ENCODE data around the gene MT1A. TPM values are rescaled to one million over a fixed set of nuclear protein-coding genes. Genes with fewer than 3 reads are reported as not detected.
A peak's percentile ranks its signal among the peaks of the same experiment; 100 is the strongest.

MT1A gene
- total and polyA plus RNA-seq, 5 donors from 2014 or later, result not detected

GRCh38 chr16:56686758-56687157 lies 48.3 kb downstream of the MT1A start:
- no peak overlapping the region for H3K4me3 Mint-ChIP-seq
- peaks cover 10 to 23% (median 18%) of the 10 kb centered on the region in 4 donors for H3K4me1 Mint-ChIP-seq
- peaks cover 0 to 4% (median 1%) of the 10 kb centered on the region in 7 donors for H3K9me3 Mint-ChIP-seq
- no peak overlapping the region for H3K27ac ChIP-seq (ENCODE audit: insufficient read depth, low read length, poor library complexity, severe bottlenecking)
- H3K27me3 ChIP-seq (ENCODE audit: control insufficient read depth, insufficient read depth, low read length), result no peaks in the 10 kb centered on the region
- no peaks in the 10 kb centered on the region for H3K9me3 ChIP-seq (ENCODE audit: control insufficient read depth in 2 of 2, low read length in 2 of 2)
- no peaks in the 10 kb centered on the region for H3K36me3 ChIP-seq (ENCODE audit: control insufficient read depth, insufficient read depth, low read length)
- no peak overlapping the region for H3K4me3 ChIP-seq (ENCODE audit: low read depth, low read length)
- H3K27ac Mint-ChIP-seq, result no peak overlapping the region
- peaks cover 18% of the 10 kb centered on the region for H3K36me3 Mint-ChIP-seq
- no peaks in the 10 kb centered on the region for H3K27me3 Mint-ChIP-seq
- peaks cover 24% of the 10 kb centered on the region for H3K4me1 ChIP-seq (ENCODE audit: control insufficient read depth, insufficient read depth, low read length, poor library complexity, severe bottlenecking)
- no peak for ATAC-seq (ENCODE audit: low read depth in 2 of 2)
- no peak for DNase-seq

- Mint-ChIP-seq H3K27me3 (no peaks in the 10 kb centered on the region), H3K4me1 (peaks cover 7 to 12% (median 8%) of the 10 kb centered on the region in 4 donors), H3K9me3 (peaks cover 0 to 4% (median 0%) of the 10 kb centered on the region in 7 donors), H3K27ac (no peak overlapping the region), H3K4me3 (peak overlapping the region in 2 of 4 donors; percentile 24 to 44), H3K36me3 (peaks cover 17% of the 10 kb centered on the region)
- no peak for ATAC-seq (ENCODE audit: low read depth in 2 of 2)
- DNase-seq, result no peak
- H3K9me3 ChIP-seq (ENCODE audit: control insufficient read depth in 2 of 2, low read length in 2 of 2), result no peaks in the 10 kb centered on the region
- no peaks in the 10 kb centered on the region for H3K27me3 ChIP-seq (ENCODE audit: control insufficient read depth, insufficient read depth, low read length)
- no peak overlapping the region for H3K27ac ChIP-seq (ENCODE audit: insufficient read depth, low read length, poor library complexity, severe bottlenecking)
- H3K36me3 ChIP-seq (ENCODE audit: control insufficient read depth, insufficient read depth, low read length), result no peaks in the 10 kb centered on the region
- peaks cover 4% of the 10 kb centered on the region for H3K4me1 ChIP-seq (ENCODE audit: control insufficient read depth, insufficient read depth, low read length, poor library complexity, severe bottlenecking)
- H3K4me3 ChIP-seq (ENCODE audit: low read depth, low read length), result no peak overlapping the region
Measured at GRCh38 chr16:56688762-56689161, 50.3 kb downstream of the MT1A start.

DNA sequence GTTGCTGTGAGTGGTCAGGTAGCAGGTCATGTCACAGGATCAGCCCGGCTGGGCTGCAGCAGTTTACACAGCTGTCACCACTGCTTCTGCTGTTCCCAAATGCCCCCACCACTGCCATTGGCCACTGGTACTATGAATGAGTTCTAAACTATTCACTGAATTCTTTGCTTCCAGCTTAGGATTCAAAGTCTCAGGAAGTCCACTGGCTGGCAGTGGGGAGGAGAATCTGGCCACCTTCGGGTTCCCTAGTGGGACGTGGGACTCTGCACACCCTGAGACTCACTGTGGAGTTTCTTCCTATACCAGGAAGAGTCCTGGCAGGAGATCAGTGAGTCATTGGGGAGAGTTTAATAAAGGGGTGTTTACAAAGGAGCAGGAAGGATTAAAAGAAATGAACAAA lies 50.7 kb downstream of the MT1A start:
- H3K9me3 ChIP-seq (ENCODE audit: control insufficient read depth in 2 of 2, low read length in 2 of 2), result no peaks in the 10 kb centered on the region
- H3K36me3 ChIP-seq (ENCODE audit: control insufficient read depth, insufficient read depth, low read length), result no peaks in the 10 kb centered on the region
- H3K27me3 ChIP-seq (ENCODE audit: control insufficient read depth, insufficient read depth, low read length), result no peaks in the 10 kb centered on the region
- peaks cover under 1% of the 10 kb centered on the region for H3K4me1 ChIP-seq (ENCODE audit: control insufficient read depth, insufficient read depth, low read length, poor library complexity, severe bottlenecking)
- Mint-ChIP-seq H3K27me3 (no peaks in the 10 kb centered on the region), H3K27ac (no peak overlapping the region), H3K4me3 (no peak overlapping the region), H3K9me3 (peaks cover 0 to 4% (median 0%) of the 10 kb centered on the region in 7 donors), H3K36me3 (peaks cover 12% of the 10 kb centered on the region), H3K4me1 (peaks cover 3 to 8% (median 4%) of the 10 kb centered on the region in 4 donors)
- no peak overlapping the region for H3K27ac ChIP-seq (ENCODE audit: insufficient read depth, low read length, poor library complexity, severe bottlenecking)
- H3K4me3 ChIP-seq (ENCODE audit: low read depth, low read length), result no peak overlapping the region
- ATAC-seq (ENCODE audit: low read depth in 2 of 2) (no peak), DNase-seq (no peak)

Other genes starting within 250 kb of the MT1A start
- 77.3 TPM for gene AMFR, start 213.1 kb upstream of the MT1A start, total RNA-seq
- gene AMFR, start 213.1 kb upstream of the MT1A start, polyA plus RNA-seq, result 10 to 100 TPM; 21.1 to 60.4 (median 44.0) TPM
- gene NUDT21, start 187.3 kb upstream of the MT1A start, total RNA-seq, result 111 TPM
- 100 to 1,000 TPM in 3 of 4 donors, 10 to 100 TPM in 1; 91.9 to 128 (median 104) TPM for gene NUDT21, start 187.3 kb upstream of the MT1A start, polyA plus RNA-seq
- gene OGFOD1, start 187.1 kb upstream of the MT1A start, total RNA-seq, result 22.7 TPM
- 10 to 100 TPM; 80.9 to 96.4 (median 85.7) TPM for gene OGFOD1, start 187.1 kb upstream of the MT1A start, polyA plus RNA-seq
- gene BBS2, start 118.6 kb upstream of the MT1A start, total RNA-seq, result 46.5 TPM
- 10 to 100 TPM; 24.8 to 39.2 (median 33.6) TPM for gene BBS2, start 118.6 kb upstream of the MT1A start, polyA plus RNA-seq
- gene MT4, start 73.6 kb upstream of the MT1A start, total RNA-seq, result not detected
- gene MT4, start 73.6 kb upstream of the MT1A start, polyA plus RNA-seq, result not detected
- gene MT3, start 49.1 kb upstream of the MT1A start, total RNA-seq, result not detected
- gene MT3, start 49.1 kb upstream of the MT1A start, polyA plus RNA-seq, result 1 to 10 TPM in 1 of 4 donors, not detected in 3; 1.2 TPM
- gene MT2A, start 30.1 kb upstream of the MT1A start, total RNA-seq, result 110 TPM
- gene MT2A, start 30.1 kb upstream of the MT1A start, polyA plus RNA-seq, result 100 to 1,000 TPM; 103 to 444 (median 261) TPM
- 10.4 TPM for gene MT1E, start 12.9 kb upstream of the MT1A start, total RNA-seq
- 10 to 100 TPM in 3 of 4 donors, 1 to 10 TPM in 1; 5.6 to 86.9 (median 24.7) TPM for gene MT1E, start 12.9 kb upstream of the MT1A start, polyA plus RNA-seq
- gene MT1M, start 6.0 kb upstream of the MT1A start, total RNA-seq, result not detected
- gene MT1M, start 6.0 kb upstream of the MT1A start, polyA plus RNA-seq, result not detected
- not detected for gene MT1B, start 13.2 kb downstream of the MT1A start, total RNA-seq
- not detected for gene MT1B, start 13.2 kb downstream of the MT1A start, polyA plus RNA-seq
- gene MT1F, start 19.3 kb downstream of the MT1A start, total RNA-seq, result 6.8 TPM
- gene MT1F, start 19.3 kb downstream of the MT1A start, polyA plus RNA-seq, result 10 to 100 TPM; 26.0 to 88.5 (median 37.1) TPM
- gene MT1G, start 29.4 kb downstream of the MT1A start, total RNA-seq, result not detected
- gene MT1G, start 29.4 kb downstream of the MT1A start, polyA plus RNA-seq, result not detected
- gene MT1H, start 31.1 kb downstream of the MT1A start, total RNA-seq, result not detected
- gene MT1H, start 31.1 kb downstream of the MT1A start, polyA plus RNA-seq, result not detected
- gene MT1X, start 43.8 kb downstream of the MT1A start, total RNA-seq, result 20.2 TPM
- gene MT1X, start 43.8 kb downstream of the MT1A start, polyA plus RNA-seq, result 100 to 1,000 TPM; 125 to 231 (median 159) TPM
- 66.8 TPM for gene NUP93, start 91.5 kb downstream of the MT1A start, total RNA-seq
- gene NUP93, start 91.5 kb downstream of the MT1A start, polyA plus RNA-seq, result 10 to 100 TPM; 55.0 to 92.7 (median 79.4) TPM
- gene SLC12A3, start 226.5 kb downstream of the MT1A start, total RNA-seq, result not detected
- gene SLC12A3, start 226.5 kb downstream of the MT1A start, polyA plus RNA-seq, result not detected

Data from CD4-positive, CD25-positive, alpha-beta regulatory T cell (primary cell).